CD14-positive monocyte (primary cell): Measurements from ENCODE around the gene FUZ. TPM values are rescaled to one million over a fixed set of nuclear protein-coding genes. Genes with fewer than 3 reads are reported as not detected.

ENCODE experiments used
- DNase-seq, 3 donors: peaks; one replicate each; pipeline ENCODE4 v3.0.0-alpha.2; 2011 to 2022
- H2AFZ ChIP-seq: 2 replicates; pipeline ENCODE4 v1.6.0; 2012; ENCODE audit warnings: mild to moderate bottlenecking, low read depth, low read length, inconsistent platforms; ENCODE audit not compliant: insufficient read depth, poor library complexity, severe bottlenecking
- H3K27ac ChIP-seq, 2 donors: 1 replicate in 1 of 2; 2 replicates in 1 of 2; pipeline ENCODE4 v1.5.1; 2012 to 2013; ENCODE audit warnings: low read length in 2 of 2, control low read depth in 1 of 2, inconsistent platforms in 1 of 2, low read depth in 1 of 2, mild to moderate bottlenecking in 1 of 2
- H3K27me3 ChIP-seq, 2 donors: one replicate each; pipeline versions ENCODE4 v1.6.0 to v1.6.1; 2011 to 2013; ENCODE audit warnings: low read length in 2 of 2; ENCODE audit not compliant: control insufficient read depth in 2 of 2, insufficient read depth in 2 of 2
- H3K36me3 ChIP-seq, 2 donors: replicated peaks in 1 of 2; 1 replicate in 1 of 2; 2 replicates in 1 of 2; pipeline versions ENCODE4 v1.5.1 to v1.6.1; 2012 to 2013; ENCODE audit warnings: low read length in 2 of 2, control low read depth in 1 of 2, inconsistent platforms in 1 of 2, mild to moderate bottlenecking in 1 of 2; ENCODE audit not compliant: insufficient read depth in 2 of 2, control insufficient read depth in 1 of 2
- H3K4me1 ChIP-seq, 2 donors: 1 replicate in 1 of 2; 2 replicates in 1 of 2; pipeline versions ENCODE4 v1.5.1 to v1.6.1; 2012 to 2013; ENCODE audit warnings: low read length in 2 of 2, control low read depth in 1 of 2, inconsistent platforms in 1 of 2, mild to moderate bottlenecking in 1 of 2, moderate library complexity in 1 of 2; ENCODE audit not compliant: insufficient read depth in 2 of 2, control insufficient read depth in 1 of 2
- H3K4me2 ChIP-seq: replicated peaks from 2 replicates; pipeline ENCODE3; 2012; ENCODE audit warnings: low read length, moderate library complexity, mild to moderate bottlenecking; ENCODE audit not compliant: poor library complexity, severe bottlenecking; ENCODE audit errors: extremely low read depth
- H3K4me3 ChIP-seq, 3 experiments: fragments of 200-600 bp in 1 of 3; sonication (generic) in 1 of 3; replicated peaks in 1 of 3; 1 replicate in 2 of 3; 2 replicates in 1 of 3; pipeline ENCODE4 v1.5.1; 2011 to 2013; ENCODE audit warnings: low read length in 3 of 3, mild to moderate bottlenecking in 3 of 3, control low read depth in 2 of 3, low read depth in 2 of 3, inconsistent platforms in 1 of 3, moderate library complexity in 1 of 3
- H3K79me2 ChIP-seq: 2 replicates; pipeline ENCODE4 v1.6.0; 2012; ENCODE audit warnings: mild to moderate bottlenecking, control low read depth, inconsistent platforms, low read length, moderate library complexity; ENCODE audit not compliant: insufficient read depth
- H3K9ac ChIP-seq: 2 replicates; pipeline ENCODE4 v1.6.0; 2017; ENCODE audit warnings: low read length, mild to moderate bottlenecking; ENCODE audit not compliant: insufficient read depth, poor library complexity, severe bottlenecking
- H3K9me3 ChIP-seq, 2 donors: replicated peaks in 1 of 2; 1 replicate in 1 of 2; 2 replicates in 1 of 2; pipeline versions ENCODE4 v1.5.1 to v1.6.1; 2012 to 2013; ENCODE audit warnings: low read length in 2 of 2, control low read depth in 1 of 2; ENCODE audit not compliant: control insufficient read depth in 1 of 2, insufficient read depth in 1 of 2
- H4K20me1 ChIP-seq: 2 replicates; pipeline ENCODE4 v1.6.0; 2012; ENCODE audit warnings: mild to moderate bottlenecking, low read length, control low read depth, moderate library complexity; ENCODE audit not compliant: insufficient read depth
- H3K27ac Mint-ChIP-seq, 7 donors: one replicate each; pipeline ENCODE4 v1.8.0; 2020; ENCODE audit warnings: mild to moderate bottlenecking in 7 of 7, mixed read lengths in 7 of 7, moderate library complexity in 6 of 7, inconsistent platforms in 2 of 7
- H3K27me3 Mint-ChIP-seq, 3 donors: one replicate each; pipeline ENCODE4 v1.8.0; 2021 to 2022; ENCODE audit warnings: low read depth in 3 of 3, mild to moderate bottlenecking in 3 of 3, mixed read lengths in 3 of 3, moderate library complexity in 3 of 3, inconsistent platforms in 1 of 3
- H3K36me3 Mint-ChIP-seq, 2 donors: one replicate each; pipeline ENCODE4 v1.8.0; 2020; ENCODE audit warnings: mixed read lengths in 2 of 2, inconsistent platforms in 1 of 2, mild to moderate bottlenecking in 1 of 2
- H3K4me1 Mint-ChIP-seq: one replicate; pipeline ENCODE4 v1.8.0; 2020; ENCODE audit warnings: mild to moderate bottlenecking, mixed read lengths
- H3K4me3 Mint-ChIP-seq, 2 donors: one replicate each; pipeline ENCODE4 v1.8.0; 2020; ENCODE audit warnings: mild to moderate bottlenecking in 2 of 2, mixed read lengths in 2 of 2, moderate library complexity in 1 of 2
- H3K9me3 Mint-ChIP-seq, 7 donors: one replicate each; pipeline ENCODE4 v1.8.0; 2020 to 2022; ENCODE audit warnings: mixed read lengths in 7 of 7, mild to moderate bottlenecking in 6 of 7, moderate library complexity in 6 of 7, inconsistent platforms in 2 of 7
- CTCF ChIP-seq: fragments of 200-600 bp; IDR thresholded peaks from one replicate; pipeline ENCODE4 v1.8.0; 2022; ENCODE audit warnings: antibody characterized with exemption, mild to moderate bottlenecking
- WGBS: methylation state at CpG from one replicate; pipeline ENCODE4 v1.1.5; 2013; ENCODE audit warnings: missing lambda C conversion rate; ENCODE audit not compliant: insufficient coverage; 5-methylcytosine and 5-hydroxymethylcytosine counted together
- intact Hi-C, 2 donors: fragments of 100-400 bp; cut with micrococcal nuclease; formaldehyde crosslinking; loops; one replicate each; pipeline versions ENCODE4 v1.15.0 to v1.15.1; 2023
- polyA plus RNA-seq, 3 donors: library from polyadenylated mRNA; depleted of rRNA in 1 of 3; unstranded in 2 of 3; stranded (reverse) in 1 of 3; fragments of 300-500 nt in 2 of 3; fragments of >200 nt in 1 of 3; fragmentation: Illumina TruSeq in 2 of 3; gene quantifications; 1 replicate in 2 of 3; 2 replicates in 1 of 3; pipeline ENCODE4 v1.2.3, GENCODE V29; 2012 to 2021

FUZ gene
- polyA plus RNA-seq, 3 donors: 5.3 to 16.7 (median 5.3) TPM

GRCh38 chr19:49766007-49766929 lies 46.8 kb downstream of the FUZ start:
- intact Hi-C loops: loop anchor here (2.0 to 5.0 kb wide), 5 partner anchors 41 to 125 kb away; partner anchors contain the start of genes MED25 (in 1 of the 2), PNKP (in 1 of the 2) and RRAS (in 1 of the 2)
- peak overlapping the region; percentile 56 for H3K9ac ChIP-seq
- H3K9me3 Mint-ChIP-seq: no peaks in the 10 kb centered on the region
- DNase-seq: peak; percentile 100
- no peaks in the 10 kb centered on the region for H3K27me3 ChIP-seq
- peaks cover 1 to 2% (median 2%) of the 10 kb centered on the region in 3 donors for H3K27me3 Mint-ChIP-seq
- peak overlapping the region; percentile 89 to 92 for H3K27ac ChIP-seq
- WGBS: under 1% methylated on average over 37 of the region's 53 CpGs
- H3K36me3 ChIP-seq: peaks cover 0 to 12% of the 10 kb centered on the region in 2 donors
- no peak for TF ChIP-seq CTCF
- H3K9me3 ChIP-seq: no peaks in the 10 kb centered on the region
- peak overlapping the region; percentile 85 to 95 for H3K4me3 Mint-ChIP-seq
- H3K4me3 ChIP-seq: peak overlapping the region; percentile 33 to 74 (median 47)
- peaks cover 42% of the 10 kb centered on the region for H3K4me1 Mint-ChIP-seq
- peaks cover 29 to 30% of the 10 kb centered on the region in 2 donors for H3K4me1 ChIP-seq
- peak overlapping the region; percentile 76 for H2AFZ ChIP-seq
- peaks cover 33% of the 10 kb centered on the region for H4K20me1 ChIP-seq
- H3K27ac Mint-ChIP-seq: peak overlapping the region; percentile 95 to 99 (median 98)
- H3K79me2 ChIP-seq: peaks cover 44% of the 10 kb centered on the region
- peaks cover 6 to 13% of the 10 kb centered on the region in 2 donors for H3K36me3 Mint-ChIP-seq
- H3K4me2 ChIP-seq: peak overlapping the region; percentile 74

GRCh38 chr19:49764341-49764740 lies 48.8 kb downstream of the FUZ start:
- Histone ChIP-seq H3K4me1 (peaks cover 29 to 34% of the 10 kb centered on the region in 2 donors), H3K79me2 (peaks cover 25% of the 10 kb centered on the region), H3K4me2 (no peak overlapping the region), H3K27ac (no peak overlapping the region), H3K9ac (no peak overlapping the region), H3K36me3 (no peaks in the 10 kb centered on the region), H2AFZ (no peak overlapping the region), H3K9me3 (no peaks in the 10 kb centered on the region), H4K20me1 (peaks cover 21% of the 10 kb centered on the region), H3K27me3 (no peaks in the 10 kb centered on the region), H3K4me3 (no peak overlapping the region)
- no peak for DNase-seq
- no peak overlapping the region for H3K27ac Mint-ChIP-seq
- H3K4me1 Mint-ChIP-seq: peaks cover 43% of the 10 kb centered on the region
- H3K9me3 Mint-ChIP-seq: no peaks in the 10 kb centered on the region
- H3K36me3 Mint-ChIP-seq: peaks cover 3 to 5% of the 10 kb centered on the region in 2 donors
- intact Hi-C loops: no loop called here
- no peak for TF ChIP-seq CTCF
- no peak overlapping the region for H3K4me3 Mint-ChIP-seq
- H3K27me3 Mint-ChIP-seq: peaks cover 0 to 1% (median 0%) of the 10 kb centered on the region in 3 donors
- WGBS: 100% methylated on average over 2 of the region's 8 CpGs
